ENCODE measurements around the gene NUDT14.

DNA sequence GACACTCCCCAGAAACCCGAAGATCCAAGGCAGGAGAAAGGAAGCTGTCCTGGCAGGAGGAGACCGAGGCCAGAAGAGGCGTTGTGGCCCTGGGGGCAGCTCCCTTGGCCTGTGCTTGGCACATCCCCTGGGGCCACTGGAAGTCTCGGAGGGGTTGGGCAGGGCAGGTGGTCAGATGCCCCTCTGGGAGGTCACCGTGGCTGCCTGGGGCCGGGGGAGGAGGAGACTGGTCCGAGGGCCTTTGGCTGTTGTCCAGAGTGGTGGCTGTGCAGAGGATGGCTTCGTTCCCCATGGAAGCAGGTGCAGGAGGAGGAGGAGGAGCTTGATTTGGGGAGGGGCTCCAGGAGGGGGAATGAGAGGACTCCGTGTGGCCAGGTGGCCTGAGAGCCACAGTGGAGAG is 3.3 kb upstream of the NUDT14 start:
- TF ChIP-seq, protein P1, sequence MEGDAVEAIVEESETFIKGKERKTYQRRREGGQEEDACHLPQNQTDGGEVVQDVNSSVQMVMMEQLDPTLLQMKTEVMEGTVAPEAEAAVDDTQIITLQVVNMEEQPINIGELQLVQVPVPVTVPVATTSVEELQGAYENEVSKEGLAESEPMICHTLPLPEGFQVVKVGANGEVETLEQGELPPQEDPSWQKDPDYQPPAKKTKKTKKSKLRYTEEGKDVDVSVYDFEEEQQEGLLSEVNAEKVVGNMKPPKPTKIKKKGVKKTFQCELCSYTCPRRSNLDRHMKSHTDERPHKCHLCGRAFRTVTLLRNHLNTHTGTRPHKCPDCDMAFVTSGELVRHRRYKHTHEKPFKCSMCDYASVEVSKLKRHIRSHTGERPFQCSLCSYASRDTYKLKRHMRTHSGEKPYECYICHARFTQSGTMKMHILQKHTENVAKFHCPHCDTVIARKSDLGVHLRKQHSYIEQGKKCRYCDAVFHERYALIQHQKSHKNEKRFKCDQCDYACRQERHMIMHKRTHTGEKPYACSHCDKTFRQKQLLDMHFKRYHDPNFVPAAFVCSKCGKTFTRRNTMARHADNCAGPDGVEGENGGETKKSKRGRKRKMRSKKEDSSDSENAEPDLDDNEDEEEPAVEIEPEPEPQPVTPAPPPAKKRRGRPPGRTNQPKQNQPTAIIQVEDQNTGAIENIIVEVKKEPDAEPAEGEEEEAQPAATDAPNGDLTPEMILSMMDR (IDR thresholded peaks at IDR 0.05; ENCODE audit: low read depth, low read length), result no peak
- no peak for TF ChIP-seq EZH2phosphoT487 (IDR thresholded peaks at IDR 0.05; ENCODE audit: low read depth)

All from OCI-LY3 (cell line).